ENCODE results near the gene ZNF846.
"Not testable (repeated sequence)": the region's sequence is repeated elsewhere in the genome, so short reads cannot be mapped to it uniquely, and the experiment has no call there.

Gene ZNF846

DNA sequence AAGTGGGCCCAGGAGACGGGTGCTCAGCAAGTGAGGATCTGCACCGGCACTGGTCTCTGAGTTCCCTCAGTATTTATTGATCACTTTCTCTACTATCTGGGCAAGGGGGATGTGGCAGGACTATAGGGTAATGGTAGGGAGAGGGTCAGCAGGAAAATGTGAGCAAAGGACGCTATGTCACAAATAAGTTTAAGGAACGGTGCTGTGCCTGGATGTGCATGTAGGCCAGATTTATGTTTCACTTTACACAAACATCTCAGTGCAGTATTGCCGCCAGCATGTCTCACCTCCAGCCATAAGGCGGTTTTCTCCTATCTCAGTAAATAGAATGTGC lies 15.6 kb upstream of the ZNF846 start:
- not testable (repeated sequence) for DNase-seq (ENCODE audit: low read depth)

DNA sequence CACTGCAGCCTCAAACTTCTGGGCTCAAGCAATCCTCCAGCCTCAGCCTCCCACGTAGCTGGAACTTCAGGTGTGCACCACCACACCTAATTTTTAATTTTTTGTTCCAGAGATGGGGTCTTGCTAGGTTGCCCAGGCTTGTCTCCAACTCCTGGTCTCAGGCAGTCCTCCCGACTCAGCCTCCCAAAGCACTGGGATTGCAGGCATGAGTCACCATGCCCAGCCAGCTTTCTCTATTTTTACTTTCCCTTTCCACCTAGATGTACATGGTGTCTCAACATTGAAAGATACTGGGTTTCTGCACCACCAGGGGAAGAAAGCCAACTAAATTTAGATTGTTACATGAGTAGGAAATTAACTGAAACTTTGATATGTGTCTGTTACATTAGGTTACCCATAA lies 13.8 kb upstream of the ZNF846 start:
- DNase-seq (ENCODE audit: low read depth): no peak

DNA sequence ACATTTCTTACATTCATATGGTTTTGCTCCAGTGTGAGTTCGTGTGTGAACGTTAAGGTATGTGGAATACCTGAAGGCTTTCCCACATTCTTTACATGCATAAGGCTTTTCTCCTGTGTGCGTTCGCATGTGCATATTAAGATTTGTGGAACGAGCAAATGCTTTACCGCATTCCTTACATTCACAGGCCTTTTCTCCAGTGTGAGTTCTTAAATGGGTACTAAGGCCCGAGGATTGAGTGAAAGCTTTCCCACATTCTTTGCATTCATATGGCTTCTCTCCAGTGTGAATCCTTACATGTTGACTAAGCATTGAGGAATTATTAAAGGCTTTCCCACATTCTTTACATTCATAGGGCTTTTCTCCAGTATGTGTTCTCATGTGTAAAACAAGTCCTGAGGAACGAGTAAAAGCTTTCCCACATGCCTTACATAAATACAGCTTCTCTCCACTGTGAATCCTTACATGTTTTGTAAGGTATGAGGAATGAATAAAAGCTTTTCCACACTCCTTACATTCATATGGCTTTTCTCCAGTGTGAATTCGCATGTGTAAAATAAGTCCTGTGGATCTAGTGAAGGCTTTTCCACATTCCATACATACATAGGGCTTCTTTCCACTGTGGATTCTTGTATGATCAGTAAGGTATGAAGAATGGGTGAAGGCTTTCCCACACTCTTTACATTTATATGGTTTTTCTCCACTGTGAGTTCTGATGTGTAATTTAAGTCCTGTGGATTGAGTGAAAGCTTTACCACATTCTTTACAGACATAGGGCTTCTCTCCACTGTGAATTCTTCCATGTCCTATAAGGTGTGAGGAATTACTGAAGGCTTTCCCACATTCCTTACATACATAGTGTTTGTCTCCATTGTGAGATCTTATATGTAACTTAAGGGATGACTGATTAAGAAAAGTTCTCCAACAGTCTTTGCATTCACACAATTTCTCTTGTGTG lies 10.7 kb downstream of the ZNF846 start:
- DNase-seq (ENCODE audit: low read depth): no peak

DNA sequence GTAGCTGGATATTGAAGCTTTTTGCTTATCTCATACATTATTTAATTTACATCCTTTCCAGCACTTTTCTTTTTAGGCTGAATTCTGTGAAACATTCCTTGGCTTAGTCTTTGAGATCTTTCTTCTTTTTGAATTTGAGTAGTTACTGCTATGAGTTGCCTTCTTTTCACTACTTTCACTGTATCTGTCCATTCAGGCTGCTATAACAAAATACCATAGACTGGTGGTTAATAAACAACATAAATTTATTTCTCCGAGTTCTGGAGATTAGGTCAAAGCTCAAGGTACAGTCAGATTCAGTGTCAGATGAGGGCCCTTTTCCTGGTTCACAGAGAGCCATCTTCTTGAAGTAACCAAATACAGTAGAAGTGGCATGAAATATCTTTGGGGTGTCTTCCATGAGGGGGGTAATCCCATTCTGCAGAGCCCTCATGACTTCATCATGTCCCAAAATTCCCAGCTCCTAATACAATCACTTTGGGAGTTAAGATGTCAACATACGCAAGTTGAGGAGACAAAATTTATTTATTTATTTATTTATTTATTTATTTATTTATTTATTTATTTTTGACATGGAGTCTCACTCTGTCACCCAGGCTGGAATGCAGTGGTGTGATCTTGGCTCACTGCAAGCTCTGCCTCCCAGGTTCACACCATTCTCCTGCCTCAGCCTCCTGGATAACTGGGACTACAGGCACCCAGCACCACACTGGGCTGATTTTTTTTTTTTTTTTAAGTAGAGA lies 15.7 kb downstream of the ZNF846 start:
- DNase-seq (ENCODE audit: low read depth): no peak

DNA sequence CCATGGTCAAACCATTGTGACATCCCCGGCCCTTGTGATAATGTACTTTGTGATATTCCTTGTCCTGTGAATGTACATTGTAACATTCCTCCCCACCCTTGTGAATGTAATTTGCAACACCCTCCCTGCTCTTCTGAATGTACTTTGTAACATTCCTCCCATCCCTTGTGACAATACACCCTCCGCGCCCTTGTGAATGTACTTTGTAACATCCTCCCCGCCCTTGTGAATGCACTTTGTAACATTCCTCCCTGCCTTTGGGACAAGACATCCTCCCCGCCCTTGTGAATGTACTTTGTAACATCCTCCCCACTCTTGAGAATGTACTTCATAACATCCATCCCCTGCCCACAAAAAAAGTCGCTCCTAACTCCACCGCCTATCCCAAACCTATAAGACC lies 17.1 kb downstream of the ZNF846 start:
- DNase-seq (ENCODE audit: low read depth): no peak

DNA sequence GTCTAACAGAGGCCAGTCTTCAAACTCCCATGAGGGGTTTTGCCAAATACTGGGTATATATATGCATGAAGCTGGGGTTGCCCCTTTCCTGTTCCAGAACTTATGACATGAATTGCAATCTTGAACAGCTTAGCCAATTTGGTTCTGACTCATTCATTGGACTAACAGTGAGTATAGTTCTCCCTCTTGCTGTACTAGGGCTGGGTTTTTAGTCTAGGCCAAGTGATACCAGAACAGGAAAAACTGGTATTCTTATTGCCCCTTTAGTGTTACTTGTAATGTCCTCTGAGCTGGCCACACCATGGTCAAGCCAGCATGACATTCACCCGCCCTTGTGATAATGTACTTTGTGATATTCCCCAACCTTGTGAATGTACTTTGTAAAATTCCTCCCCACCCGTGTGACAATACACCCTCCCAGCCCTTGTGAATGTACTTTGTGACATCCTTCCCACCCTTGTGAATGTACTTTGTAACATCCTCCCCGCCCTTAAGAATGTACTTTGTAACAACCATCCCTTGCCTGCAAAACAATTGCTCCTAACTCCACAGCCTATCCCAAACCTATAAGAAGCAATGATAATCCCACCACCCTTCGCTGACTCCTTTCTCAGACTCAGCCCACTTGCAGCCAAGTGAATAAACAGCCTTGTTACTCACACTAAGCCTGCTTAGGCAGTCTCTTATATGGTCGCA lies 26.9 kb downstream of the ZNF846 start:
- DNase-seq (ENCODE audit: low read depth): no peak

DNA sequence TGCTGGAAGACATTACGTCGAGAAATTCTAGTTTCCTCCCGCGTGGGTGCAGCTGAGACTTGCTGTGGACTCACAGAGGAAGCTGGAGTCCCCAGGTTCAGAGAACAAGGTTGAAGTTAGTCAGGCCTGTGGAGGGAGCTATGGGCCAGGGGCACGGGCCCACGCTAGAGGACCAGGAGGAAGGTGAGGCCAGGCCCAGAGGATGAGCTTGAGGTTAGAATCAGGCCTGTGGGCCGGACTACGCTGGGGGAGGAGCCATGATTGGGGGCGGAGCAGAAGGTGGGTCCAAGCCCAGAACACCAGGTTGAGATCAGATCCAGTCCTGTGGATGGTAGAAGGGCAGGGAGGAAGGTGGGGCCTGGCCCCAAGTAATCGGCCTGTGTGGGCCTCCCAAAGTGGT lies 32.6 kb downstream of the ZNF846 start:
- DNase-seq (ENCODE audit: low read depth): no peak

DNA sequence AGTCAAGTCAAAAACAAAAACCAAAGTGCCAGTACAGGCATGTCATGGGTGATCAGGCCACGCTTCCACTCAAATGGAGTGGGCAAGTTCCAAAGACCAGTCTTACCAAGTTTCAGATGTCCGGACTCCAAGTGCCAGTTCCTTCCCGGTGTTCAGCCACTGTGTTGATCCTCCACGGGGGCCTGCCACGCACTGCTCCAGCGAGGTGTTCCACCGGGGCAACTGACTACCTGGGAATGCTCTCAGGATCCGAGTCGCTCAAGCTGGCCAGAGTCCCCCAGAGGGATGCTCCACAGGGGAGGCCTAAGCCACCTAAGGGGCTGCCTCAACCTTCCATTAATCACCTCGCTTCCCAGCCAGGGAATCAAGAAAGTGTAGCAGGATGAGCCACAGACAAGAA lies 38.5 kb downstream of the ZNF846 start:
- DNase-seq (ENCODE audit: low read depth): not testable (repeated sequence)

DNA sequence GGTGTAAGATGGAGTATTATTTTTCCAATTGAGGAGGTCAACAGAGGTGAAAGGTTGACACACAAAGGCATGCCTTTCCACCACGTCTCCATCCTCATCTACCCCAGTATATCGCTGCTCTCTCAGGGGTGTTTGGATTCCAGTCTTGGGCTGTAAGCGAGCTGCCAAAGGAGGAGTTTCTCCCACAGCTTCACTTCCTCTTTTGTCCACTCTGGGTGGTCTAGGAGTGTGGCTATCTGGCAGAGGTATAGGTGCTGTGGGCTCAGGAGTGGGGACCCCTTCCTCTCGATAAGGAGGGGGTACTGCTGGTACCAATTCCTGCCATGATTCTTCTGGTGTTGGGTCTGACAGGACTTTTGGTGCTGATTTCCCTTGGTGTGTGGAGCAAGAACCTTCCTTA lies 39.4 kb downstream of the ZNF846 start:
- DNase-seq (ENCODE audit: low read depth): no peak

DNA sequence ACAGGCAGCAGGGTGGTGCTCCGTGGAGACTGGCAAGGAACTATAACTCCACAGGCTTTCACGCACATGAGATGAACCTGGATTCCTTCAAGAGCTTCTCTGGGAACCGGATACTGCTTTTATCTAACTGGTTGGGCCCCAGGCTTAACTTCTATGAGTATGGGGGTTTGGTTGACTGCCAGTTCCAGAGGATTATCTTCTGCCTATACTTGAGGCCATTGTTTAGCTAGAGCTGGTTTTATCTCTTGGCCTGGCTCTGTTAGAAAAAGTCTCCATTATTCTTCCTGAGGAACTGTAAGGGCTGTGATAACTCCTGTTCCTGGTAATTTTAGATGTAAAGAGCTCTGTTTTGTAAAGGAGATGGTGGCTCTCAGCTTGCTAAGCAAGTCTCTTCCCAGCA lies 40.9 kb downstream of the ZNF846 start:
- no peak for DNase-seq (ENCODE audit: low read depth)

DNA sequence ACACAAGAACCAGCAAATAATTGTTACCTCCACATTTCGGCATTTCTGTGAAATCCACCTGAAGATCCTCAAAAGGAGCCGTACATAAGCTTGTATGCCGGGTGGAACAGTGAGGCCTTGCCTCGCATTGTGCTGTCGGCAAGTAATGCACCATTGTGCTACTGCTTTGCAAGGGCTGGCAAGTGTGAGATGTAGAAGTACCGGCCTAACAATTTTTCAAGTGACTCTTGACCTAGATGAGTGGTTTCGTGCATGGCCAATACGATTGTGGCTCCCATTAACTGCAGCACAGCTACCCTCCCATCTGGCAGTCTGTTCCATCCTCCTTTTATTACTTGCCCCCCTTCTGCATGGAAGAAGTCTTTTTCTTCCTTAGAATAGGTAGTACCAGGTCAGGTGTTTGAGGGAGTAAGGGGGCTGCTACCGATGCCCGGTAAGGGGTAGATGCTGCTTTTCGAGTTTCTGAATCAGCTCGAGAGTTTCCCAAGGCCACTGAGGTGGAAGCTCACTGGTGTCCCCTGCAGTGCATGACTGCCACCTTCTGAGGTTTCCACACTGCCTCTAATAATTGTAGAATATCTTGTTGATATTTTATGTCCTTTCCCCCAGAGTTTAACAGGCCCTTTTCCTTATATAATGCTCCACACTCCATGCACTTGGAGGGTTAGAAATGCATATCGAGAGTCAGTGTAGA lies 42.9 kb downstream of the ZNF846 start:
- not testable (repeated sequence) for DNase-seq (ENCODE audit: low read depth)

DNA sequence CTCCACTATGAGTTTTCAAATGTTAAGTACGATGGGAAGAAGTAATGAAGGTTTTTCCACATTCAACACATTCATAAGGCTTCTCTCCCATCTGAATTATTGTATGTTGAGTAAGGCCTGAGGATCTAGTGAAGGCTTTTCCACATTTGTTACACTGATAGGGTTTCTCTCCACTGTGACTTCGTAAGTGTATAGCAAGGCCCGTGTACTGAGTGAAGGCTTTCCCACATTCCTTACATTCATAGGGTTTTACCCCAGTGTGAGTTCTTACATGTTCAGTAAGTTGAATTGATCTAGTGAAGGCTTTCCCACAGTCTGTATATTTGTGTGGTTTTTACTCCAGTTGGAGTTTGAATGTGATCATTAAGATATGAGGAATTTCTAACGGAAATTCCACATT lies 44.4 kb downstream of the ZNF846 start:
- DNase-seq (ENCODE audit: low read depth): no peak

DNA sequence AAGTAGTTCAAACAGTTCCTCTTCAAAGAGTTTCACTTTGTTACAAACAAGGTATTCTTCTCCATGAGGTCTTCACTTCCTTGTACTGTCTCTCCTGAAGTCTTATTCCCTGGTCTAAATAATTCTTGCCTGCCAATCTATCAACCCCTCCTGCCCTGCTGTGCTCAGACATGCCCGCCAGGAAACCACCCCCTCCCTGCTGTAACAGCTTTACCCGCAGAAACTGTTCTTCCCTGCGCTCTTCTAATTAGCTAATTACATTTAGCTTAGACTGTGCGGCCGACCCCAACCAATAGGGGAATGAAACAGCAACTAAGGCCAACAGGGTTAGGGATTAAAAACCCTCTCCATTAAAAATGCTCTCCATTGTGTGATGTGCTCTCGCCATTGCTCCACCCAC lies 46.7 kb downstream of the ZNF846 start:
- no peak for DNase-seq (ENCODE audit: low read depth)

DNA sequence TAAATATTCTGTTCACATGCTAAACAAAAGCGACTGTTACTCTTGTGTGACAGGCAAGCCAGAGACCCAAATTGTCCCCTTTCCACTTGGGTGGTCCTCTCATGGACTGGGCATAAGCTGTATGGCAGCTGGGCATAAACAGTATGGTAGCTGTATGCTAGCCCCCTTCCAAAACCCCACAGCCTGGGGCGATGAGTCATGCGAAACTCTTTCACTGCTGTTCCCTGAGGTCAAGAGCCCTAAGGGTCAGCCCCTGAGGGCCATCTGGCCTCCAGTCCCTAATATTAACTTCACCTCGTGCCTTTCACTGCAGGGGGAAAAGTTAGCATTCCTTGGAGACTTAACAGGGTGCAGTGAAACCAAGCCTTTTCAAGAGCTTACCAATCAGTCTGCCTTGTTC lies 48.0 kb downstream of the ZNF846 start:
- no peak for DNase-seq (ENCODE audit: low read depth)

DNA sequence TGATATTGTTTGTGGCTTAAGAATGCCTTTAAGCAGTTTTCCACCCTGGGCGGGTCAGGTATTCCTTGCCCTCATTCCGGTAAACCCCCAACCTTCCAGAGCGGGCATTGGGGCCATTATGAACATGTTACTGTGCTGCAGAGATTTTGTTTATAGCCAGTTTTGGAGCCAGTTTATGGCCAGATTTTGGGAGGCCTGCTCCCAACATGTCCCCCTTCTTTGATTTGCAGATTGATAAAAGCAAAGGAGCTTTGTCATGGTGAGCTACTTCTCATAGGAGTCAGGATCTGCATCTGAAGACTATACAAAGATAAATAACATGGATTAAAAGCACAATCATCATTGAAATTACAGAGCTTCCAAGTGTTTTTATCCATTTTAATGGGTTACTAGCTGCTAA lies 56.7 kb downstream of the ZNF846 start:
- no peak for DNase-seq (ENCODE audit: low read depth)

DNA sequence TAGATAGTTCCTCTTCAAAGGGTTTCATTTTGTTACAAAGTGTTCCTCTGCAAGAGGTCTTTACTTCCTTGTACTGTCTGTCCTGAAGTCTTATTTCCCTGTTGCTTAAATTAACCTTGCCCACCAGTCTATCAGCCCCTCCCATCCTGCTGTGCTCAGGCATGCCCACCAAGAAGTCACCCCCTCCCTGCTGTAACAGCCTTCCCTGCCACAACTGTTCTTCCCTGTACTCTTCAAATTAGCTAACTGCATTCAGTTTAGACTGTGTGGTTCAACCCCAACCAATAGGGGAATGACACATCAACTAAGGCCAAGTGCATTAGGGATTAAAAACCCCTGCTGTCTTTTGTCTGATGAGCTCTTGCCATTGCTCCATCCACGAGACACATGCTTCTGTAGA lies 59.2 kb downstream of the ZNF846 start:
- DNase-seq (ENCODE audit: low read depth): no peak

DNA sequence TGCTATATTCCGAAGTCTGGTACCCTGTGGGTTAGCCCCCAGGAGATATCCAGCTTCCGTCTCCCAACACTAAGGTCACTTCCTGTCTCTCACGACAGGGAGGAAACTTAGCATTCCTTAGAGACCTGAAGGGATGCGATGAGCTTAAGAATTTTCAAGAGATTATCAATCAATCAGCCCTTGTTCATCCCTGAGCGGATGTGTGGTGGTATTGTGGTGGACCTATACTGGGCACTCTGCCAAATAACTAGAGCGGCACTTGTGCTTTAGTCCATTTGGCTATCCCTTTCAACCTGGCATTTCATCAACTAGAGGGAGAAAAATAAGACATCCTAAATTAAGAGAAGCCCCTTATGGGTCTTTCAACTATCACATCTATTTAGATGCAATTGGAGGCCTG lies 62.7 kb downstream of the ZNF846 start:
- no peak for DNase-seq (ENCODE audit: low read depth)

DNA sequence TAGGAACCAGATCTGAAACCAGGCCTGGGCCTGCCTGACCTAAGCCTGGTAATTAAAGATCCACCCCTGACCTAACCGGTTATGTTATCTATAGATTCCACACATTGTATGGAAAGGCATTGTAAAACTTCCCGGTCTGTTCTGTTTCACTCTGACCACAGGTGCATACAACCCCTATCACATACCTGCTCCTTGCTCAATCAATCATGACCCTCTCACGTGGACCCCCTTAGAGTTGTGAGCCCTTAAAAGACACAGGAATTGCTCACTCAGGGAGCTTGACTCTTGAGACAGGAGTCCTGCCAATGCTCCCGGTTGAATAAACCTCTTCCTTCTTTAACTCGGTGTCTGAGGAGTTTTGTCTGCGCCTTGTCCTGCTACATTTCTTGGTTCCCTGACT lies 66.4 kb downstream of the ZNF846 start:
- DNase-seq (ENCODE audit: low read depth): no peak
